ENCODE results near the gene PRSS3. TPM values are rescaled to one million over a fixed set of nuclear protein-coding genes. Genes with fewer than 3 reads are reported as not detected.
"Not testable (repeated sequence)": the region's sequence is repeated elsewhere in the genome, so short reads cannot be mapped to it uniquely, and the experiment has no call there.

PRSS3 gene
- 7.3 and 9.3 TPM in 2 replicates for polyA plus RNA-seq (2014; cell fraction: cytosol; rRNA removed)
- 2.3 and 2.9 TPM in 2 replicates for polyA plus RNA-seq (2014; cell fraction: nucleus; rRNA removed)

DNA sequence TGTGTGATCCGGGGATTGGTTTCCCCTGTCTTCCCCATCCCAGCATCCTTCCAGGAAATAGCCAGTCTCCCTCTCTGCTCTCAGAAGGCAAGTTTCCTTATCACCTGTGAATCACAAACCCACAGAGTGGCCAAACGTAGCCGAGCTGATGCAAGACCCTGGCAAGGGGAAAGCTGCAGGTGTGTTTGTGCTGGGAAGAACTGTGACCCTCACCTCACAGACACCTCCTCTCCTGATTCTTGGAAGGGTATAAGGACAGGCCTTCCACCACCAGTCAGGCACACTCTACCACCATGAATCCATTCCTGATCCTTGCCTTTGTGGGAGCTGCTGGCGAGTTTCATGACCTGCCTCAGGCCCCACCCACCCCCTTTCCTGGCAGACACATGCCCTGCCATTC, at the start of gene PRSS3:
TSS of gene PRSS3 (plus strand) at position 281 of the 400 bp plus-strand sequence. CDS start at position 294, 13 bp downstream.
- no peak for DNase-seq (ENCODE audit: low spot score)

DNA sequence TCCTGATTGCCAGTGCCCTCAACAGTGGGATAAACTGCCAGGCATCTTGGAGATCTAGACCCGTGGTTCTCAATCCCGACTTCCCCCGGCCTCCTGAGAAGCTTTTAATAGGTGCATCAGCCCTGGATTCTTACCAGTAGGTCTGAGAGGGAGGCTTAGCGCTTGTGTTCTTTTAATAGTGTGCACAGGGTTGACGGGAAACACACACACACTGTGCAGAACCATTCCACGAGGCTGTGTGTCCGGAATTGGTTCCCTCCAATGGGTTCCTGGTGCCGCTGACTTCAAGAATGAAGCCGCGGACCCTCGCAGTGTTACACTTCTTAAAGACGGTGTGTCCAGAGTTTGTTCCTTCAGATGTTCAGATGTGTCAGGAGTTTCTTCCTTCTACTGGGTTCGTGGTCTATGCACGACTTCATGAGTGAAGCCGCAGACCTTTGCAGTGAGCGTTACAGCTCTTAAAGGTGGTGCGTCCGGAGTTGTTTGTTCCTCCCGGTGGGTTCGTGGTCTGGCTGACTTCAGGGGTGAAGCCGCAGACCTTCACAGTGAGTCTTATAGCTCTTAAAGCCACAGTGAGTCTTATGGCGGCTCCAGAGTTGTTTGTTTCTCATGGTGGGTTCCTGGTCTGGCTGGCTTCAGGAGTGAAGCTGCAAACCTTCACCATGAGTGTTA, 46.6 kb upstream of the PRSS3 start:
- no peak for DNase-seq (ENCODE audit: low spot score)

DNA sequence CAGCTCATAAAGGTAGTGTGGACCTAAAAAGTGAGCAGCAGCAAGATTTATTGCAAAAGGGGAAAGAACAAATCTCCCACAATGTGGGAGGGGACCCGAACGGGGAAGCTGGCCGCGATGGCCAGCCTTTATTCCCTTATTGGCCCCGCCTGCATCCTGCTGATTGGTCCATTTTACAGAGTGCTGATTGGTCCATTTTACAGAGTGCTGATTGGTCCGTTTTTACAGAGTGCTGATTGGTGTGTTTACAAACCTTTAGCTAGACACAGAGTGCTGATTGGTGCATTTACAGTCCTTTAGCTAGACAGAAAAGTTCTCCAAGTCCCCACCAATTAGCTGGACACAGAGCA, 46.1 kb upstream of the PRSS3 start:
- DNase-seq (ENCODE audit: low spot score): not testable (repeated sequence)

DNA sequence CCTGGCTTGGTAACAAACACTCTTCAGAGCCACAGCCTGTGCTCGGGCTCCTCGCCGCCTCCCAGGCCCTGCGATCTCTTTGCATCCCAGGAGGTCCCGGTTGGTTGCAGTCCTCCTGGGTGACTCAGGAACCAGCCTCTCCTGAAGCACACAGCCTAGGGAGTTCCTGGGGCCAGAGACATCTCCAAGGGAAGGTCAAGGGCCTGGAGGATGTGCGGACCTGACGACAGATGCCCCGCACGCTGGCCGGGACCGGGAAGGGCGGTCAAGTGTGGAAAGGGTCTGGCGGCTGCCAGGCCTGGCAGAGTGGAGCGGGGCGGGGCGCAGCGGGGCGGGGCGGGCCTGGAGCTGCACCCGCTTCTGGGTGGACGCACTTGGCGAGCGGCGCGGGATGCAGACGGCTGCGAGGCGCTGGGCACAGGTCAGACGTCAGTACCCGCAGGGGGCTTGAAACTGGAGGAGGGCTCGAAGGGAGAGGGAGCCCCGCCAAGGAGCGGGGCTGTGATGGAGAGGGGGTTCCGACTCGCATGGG, 45.0 kb upstream of the PRSS3 start:
- peak; percentile 42 for DNase-seq (ENCODE audit: low spot score)

DNA sequence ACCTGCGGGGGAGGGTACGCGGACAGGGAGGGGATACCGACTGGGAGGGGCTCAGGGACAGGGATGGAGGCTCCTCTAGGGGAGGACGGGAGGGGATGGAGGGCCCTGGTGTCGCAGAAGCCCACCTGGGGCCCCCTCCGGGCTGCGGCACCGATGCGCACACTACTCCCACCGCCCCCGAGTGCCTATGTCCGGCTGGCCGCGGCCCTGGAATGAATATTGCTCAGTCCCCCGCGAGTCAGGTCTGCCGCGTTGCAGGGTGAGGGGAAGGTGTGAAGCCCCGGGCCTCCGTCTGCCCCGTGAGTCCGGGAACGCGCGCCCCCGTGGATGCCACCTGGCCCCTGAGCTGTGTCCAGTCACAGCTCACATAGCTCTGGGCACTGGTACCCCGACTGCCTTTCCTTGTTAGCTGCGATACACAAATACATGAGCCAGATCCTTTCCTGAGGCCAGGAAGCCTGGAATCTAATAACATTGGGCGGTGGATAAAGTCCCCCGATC, 44.5 kb upstream of the PRSS3 start:
- peak; percentile 35 for DNase-seq (ENCODE audit: low spot score)

DNA sequence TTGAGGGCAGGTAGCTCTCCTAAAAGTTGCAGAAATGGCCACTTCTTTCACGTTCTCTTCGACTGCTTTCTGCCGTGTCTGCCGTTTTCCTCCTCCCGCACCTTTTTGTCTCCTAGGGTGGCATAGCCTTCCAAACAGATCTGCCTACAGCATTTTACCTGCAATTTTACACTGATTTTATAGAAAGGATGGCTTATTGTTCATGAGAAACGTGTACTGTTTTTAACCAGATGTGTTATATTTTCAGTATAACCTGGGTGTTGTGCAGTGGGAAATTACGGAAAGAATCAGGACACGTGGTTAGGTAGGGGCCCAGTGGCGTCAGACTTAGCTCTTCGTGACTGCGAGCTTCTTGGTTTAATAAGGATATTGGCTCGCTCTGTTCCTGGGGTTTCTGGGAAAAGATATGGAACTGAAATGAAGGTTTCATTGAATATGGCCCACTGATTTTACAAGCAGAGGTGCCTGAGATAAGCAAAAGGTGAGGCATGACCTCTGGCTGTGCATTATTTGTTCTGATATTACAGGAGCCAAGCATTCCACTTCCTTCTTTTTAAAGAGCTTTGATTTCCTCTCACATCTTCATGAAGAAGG, 43.7 kb upstream of the PRSS3 start:
- DNase-seq (ENCODE audit: low spot score): no peak

DNA sequence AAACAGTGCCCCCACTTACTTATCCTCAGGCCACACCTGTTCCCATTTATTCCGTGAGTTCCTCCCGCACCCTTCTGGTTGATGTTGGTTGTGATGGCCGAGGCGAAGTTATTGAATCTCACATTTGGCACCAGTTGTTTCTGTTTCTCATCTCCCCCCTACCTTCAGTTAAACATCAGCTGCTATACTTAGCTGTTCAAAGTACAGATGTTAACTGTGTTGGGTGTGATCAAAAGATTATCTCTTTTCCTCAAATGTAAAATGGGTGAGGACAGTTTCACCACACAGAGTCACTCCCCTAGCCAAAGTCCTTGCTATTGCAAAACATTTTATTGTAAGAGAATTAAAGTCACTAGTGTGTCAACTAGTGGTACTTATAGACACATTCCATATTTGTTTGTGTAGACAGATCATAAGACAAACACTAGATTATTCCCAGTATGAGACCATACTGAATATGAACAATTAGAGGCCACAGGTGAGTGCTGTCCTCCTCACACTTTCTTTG, 43.2 kb upstream of the PRSS3 start:
- no peak for DNase-seq (ENCODE audit: low spot score)

DNA sequence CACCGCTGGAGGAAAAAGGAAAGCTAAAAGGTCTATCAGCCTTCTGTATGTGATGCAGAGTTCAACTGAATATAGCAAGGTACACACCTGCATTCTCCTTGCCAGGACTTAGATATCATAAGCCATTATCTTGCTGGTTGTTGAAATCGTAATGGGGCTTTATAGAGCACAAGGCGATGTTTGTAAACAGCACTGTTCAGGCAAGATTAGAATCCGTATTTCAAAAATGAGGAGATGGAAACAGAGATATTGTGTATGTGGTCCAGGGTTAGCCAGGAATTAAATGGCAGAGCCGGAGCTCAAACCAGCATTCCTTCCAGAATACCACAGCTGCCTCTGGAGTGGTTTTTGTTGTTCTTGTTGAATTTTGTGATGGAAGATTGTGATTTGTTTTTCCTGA, 42.6 kb upstream of the PRSS3 start:
- not testable (repeated sequence) for DNase-seq (ENCODE audit: low spot score)

DNA sequence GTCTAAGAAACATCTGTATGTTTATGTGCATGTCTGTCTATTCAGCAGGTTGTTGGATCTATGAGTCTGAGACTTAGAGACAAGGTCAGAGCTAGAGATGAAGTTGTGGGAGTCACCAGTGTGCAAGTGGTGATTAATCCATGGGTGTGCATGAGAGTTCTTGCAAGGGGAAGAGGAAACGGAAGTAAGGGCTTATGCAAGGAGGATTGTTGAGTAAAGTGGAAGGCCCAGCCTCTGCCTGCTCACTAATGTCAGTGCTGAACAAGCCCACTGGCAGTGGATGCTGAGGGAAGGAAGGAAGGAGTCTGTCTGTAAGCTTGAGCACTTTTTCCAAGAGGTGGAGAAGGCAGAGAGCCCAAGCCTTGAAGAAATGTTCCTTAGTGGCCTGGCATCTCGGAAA, 35.7 kb upstream of the PRSS3 start:
- DNase-seq (ENCODE audit: low spot score): not testable (repeated sequence)

DNA sequence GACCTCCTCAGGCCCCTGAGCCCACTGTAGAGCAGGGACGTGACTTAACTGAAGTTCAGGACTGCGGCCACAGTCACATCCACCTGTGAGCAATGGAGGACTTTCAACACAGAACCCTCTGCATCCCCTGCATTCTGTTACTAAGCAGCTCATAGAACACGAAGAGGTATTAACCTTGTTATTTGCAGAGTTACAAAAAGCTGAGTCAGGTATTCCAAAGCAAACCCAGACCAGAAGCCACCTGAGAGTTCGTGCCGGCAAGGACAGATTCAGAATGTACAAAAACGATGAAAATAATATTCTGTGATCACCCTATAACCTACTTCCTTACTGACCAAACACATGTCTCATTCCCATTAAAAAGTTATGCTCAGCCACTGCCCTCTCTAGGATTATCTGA, 33.0 kb upstream of the PRSS3 start:
- no peak for DNase-seq (ENCODE audit: low spot score)

DNA sequence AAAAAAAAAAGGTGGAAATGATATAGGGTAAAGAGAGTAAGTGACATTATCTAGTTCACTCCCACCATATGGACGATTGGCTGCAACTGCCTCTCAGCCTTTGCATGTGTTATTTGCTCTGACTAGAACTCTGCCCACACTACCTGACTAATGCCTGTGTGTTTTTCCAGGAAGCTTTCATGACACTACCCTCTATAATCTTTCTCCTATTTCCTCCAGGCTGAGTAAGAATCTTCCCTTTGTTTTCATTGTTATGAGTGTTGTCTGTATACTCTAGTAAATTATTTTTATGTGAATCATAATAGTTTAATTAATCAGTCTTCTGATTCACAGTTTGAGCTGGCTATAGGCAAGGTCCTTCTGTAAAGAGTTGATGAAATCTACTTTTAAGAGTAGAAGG, 31.7 kb upstream of the PRSS3 start:
- DNase-seq (ENCODE audit: low spot score): not testable (repeated sequence)

DNA sequence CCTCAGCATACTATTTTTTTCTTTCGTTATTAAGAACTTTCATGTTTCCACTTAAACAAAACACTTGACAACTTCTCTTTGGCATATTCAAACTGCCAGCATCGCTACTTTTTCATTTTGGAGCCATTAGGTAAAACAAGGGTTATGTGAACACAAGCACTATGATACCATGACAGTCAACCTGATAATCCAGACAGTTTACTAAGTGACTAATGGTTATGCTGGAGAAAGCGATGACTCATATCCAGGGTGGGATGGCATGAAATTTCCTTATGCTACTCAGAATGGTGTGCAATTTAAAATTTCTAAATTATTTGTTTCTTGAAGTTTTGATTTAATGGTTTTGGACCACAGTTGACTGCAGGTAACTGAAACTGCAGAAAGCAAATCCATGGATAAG, 29.9 kb upstream of the PRSS3 start:
- no peak for DNase-seq (ENCODE audit: low spot score)

DNA sequence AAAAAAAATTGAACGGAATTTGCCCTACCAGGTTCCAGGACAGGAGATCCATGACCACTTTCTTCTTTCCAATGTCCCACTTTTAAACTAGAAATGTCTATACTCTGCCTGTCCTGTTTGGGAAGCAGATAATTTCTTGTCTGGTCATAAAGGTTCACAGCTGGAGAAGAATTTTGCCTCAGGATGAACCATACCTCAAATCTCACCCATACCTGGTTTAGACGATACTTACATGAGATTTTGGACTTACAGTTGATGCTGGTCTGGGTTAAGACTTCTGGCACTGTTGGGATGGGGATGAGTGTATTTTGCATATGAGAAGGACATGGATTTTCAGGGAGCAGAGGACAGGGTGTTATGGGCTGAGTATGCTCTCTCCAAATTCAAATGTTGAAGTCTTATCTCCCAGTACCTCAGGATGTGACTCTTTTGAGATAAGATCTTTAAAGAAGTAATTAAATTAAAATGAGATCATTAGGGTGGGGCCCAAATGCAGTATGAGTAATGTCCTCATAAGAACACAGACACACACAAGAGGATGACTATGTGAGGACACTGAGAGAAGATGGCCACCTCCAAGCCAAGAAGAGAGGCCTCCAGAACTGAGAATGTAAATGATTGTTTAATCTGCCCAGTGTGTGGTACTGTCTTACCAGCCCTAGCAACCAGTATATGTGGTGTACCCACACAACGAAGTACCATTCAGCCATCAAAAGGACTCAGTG, 25.0 kb upstream of the PRSS3 start:
- DNase-seq (ENCODE audit: low spot score): not testable (repeated sequence)

DNA sequence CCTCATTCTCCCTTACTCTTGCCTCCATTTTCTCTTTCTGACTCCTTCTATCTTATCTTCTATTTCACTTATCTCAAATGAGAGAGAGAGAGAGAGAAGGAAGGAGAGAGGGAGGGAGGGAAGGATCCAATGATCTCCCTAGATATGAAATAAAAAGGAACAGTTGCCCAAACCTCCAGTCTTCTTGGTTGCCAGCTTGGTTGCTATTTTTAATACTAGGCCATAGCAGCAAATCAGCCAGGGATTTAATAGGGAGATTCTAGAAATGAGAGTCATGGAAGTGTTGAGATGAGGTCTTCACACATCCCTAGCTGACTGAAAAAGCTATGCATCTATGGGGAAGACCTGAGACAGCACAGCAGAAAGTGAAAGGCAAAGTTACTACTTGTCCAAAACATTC, 22.2 kb upstream of the PRSS3 start:
- DNase-seq (ENCODE audit: low spot score): not testable (repeated sequence)

DNA sequence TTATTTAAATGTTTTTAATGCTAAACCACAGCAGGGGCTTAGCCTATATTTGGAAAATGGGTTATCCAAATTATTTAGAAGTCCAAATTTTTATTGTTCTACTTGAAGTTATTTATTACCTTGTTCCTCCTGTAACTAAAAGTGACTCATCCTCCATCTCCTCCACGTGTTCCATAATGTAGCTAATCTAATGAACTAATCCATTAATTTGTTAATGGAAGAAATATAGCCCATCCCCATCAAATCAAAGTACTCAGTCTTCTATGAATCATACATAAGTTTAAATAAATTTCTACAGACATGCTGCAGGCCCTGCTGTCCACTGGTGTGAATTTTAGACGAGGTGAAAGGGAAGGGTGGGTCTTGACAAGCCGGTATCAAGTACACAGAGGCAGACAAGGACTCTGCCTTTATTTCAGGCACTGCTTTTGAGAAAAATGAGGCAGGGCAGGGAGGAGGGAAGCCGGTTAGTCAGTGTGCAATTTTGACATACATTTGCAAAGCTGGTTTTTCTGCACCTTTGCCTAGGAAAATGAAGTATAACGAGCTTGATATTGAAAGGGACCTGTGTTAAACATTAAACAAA, 21.2 kb upstream of the PRSS3 start:
- not testable (repeated sequence) for DNase-seq (ENCODE audit: low spot score)

DNA sequence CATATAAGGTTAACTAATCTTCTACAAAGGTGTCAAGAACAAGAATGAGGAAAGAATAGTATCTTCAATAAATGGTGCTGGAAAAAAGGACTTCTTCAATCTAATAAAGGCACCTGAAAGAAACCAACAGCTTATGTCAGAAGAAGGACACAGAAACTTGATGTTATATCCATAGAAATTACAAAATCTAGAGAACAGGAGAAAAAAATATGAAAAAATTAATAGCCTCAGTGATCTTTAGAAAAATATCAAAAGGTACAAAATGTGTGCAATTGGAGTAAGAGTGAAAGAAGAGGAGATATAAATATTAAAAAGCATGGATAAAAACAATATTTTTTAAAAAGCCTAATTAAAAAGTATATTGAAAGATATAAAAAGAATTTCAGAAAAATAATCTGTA, 18.8 kb upstream of the PRSS3 start:
- DNase-seq (ENCODE audit: low spot score): no peak

DNA sequence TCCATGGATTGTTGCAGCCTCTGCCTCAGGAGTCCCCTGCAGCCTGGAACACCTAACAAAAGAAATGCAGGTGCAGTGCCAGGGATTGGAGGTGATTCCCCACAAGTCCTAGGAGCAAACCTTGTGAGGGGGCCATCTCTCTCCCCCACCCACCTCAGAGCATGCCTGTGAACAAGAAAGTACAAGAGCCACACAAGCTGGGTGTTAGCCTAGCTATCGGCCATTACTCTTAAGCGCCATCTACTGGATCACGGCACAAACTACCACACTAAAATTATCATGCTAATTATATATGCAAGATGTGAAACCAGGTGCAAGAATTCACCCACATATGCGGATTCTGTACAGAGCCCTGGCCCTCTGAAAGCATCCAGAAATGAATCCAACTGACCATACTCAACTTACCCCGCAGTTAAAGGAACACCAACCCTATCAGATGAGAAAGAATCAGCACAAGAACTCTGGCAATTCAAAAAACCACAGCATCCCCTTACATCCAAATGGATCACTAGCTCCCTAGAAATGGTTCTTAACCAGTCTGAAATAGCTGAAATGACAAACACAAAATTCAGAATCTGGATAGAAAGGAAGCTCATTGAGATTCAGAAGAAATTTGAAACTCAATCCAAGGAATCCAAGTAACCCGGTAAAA, 16.5 kb upstream of the PRSS3 start:
- peak; percentile 70 for DNase-seq (ENCODE audit: low spot score)

DNA sequence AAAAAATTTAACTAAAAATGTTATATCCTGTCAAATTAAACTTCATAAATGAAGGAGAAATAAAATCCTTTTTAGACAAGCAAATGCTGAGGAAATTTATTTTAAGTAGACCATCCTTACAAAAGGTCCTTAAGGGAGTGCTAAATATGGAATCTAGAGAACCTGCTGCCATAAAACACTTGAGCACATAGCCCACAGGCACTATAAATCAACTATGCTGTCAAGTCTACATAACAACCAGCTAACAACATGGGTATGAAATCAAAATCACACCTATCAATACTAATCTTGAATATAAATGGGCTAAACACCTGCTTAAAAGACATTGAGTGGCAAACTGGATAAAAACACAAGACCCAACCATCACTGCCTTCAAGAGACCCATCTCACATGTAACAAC, 15.1 kb upstream of the PRSS3 start:
- DNase-seq (ENCODE audit: low spot score): no peak

DNA sequence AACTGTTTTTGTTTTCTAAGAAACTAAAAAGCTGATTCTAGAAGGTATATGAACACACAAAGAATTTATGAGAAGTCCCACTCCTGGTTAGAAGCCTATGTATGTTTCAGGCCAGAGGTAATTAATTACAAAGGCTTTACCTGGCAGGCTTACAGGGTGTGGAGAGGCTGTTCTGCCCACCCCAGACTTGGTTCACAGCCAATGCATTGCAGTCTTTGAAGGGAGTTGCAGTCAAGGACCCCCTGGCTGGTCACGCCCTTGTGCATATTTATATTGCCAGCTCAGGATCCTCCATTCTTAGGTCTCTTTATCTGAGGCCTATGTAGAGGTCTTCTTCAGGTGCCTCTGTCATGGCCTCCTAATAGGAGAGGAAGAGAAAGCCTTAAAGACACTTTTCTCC, 13.6 kb upstream of the PRSS3 start:
- no peak for DNase-seq (ENCODE audit: low spot score)

DNA sequence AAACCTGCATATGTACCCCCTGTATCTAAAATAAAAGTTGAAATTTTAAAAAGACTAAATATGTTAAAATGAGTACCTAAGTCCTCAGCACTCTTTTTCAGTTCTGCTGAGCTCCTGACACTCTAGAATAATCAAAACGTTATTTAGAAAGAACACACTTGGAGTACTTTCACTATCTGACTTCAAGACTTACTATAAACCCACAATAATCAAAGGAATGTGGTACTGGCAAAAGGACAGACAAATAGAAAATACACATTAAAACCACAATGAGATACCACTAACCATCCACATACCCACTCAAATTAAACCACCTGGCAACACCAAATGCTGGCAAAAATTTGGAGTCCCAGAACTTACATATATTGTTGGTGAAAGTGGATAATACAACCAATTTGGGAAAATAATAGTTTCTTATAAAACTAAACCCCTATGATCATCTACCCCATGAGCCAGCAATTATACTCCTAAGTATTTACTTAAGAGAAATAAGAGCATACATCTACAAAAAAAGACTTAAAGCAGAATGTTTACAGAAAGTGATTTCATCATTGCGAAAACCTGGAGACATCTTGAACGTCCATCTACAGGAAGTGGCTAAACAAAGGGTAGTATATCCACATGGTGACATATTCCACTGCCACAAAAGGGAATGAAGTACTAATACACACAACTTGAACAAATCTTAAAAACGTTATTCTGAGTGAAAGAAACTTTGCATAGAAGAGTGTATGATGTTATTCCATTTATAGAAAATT, 12.8 kb upstream of the PRSS3 start:
- no peak for DNase-seq (ENCODE audit: low spot score)
